IPS-11a (cell line): Measurements from ENCODE around the gene FBH1.
A peak's percentile ranks its signal among the peaks of the same experiment; 100 is the strongest.

ENCODE experiments used
- H3K4me3 ChIP-seq: one replicate; pipeline ENCODE4 v1.5.1; 2013; ENCODE audit warnings: low read depth, low read length, control low read depth

Gene FBH1

GRCh38 chr10:5976512-5977470, 86.7 kb downstream of the FBH1 start:
- peak overlapping the region; percentile 73 for H3K4me3 ChIP-seq

GRCh38 chr10:5977471-5978229, 87.6 kb downstream of the FBH1 start, which contains the start of gene IL15RA:
Gene IL15RA, minus strand, starts transcription at chr10:5977543. Its CDS starts 51 bp downstream, at chr10:5977492.
- H3K4me3 ChIP-seq = peak within 1 kb of the TSS; percentile 73

DNA sequence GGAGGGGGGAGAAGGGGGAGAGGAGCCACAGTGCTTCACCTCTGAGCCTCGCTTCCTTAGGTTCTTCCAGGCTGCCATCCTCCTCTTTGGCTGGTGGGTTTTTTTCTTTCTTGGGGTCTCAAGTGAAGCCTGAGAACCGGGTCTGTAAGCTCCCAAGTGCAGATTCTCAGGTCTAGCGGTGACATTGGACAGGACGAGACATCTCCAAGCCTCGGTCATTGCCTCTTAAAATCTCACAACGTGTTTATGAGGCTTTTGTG, 88.1 kb downstream of the FBH1 start:
- peak overlapping the region; percentile 73 for H3K4me3 ChIP-seq

DNA sequence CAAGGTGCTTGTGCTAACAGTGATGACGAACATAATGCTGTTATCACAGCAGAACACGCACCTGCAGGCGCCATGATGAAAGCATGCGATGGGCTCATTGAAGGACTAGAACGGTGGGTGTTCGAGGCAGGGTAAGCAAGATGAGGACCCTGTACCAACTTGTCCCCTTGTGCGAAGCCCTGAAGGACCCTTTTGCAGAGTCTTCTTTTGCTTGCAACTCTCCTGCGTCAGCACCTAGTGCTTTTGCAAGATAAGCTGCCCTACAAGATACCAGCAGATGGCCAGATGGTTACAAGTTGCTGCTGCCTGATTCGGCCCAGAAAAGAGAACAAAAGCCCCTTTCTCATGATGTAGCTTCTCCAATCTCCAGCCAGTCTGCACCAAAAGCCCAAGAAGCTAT, 91.5 kb downstream of the FBH1 start:
- H3K4me3 ChIP-seq = no peak overlapping the region

DNA sequence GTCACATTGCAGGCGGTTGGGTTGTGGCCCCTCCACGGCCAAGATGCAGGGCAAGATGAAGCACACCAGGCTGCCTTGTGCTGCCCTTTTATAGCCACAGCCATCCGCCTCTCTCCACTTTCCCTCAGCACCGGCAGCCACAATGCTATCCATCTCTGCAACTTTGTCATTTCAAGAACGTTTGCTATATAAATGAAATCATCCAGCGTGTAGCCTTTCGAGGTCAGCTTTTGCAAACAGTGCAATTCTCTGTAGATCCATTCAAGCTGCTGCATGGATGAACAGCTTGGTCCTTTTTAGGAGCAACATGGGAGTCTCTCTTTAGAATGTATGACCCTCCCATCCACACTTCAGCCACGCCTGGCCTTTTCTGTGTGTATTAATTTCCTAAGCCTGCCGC, 93.7 kb downstream of the FBH1 start:
- no peak overlapping the region for H3K4me3 ChIP-seq

- no peak overlapping the region for H3K4me3 ChIP-seq
These were observed 95.0 kb downstream of the FBH1 start for GRCh38 chr10:5985029-5985428.
